GM21360 (cell line): ENCODE results near the gene PDPK1.
"Not testable (repeated sequence)": the region's sequence is repeated elsewhere in the genome, so short reads cannot be mapped to it uniquely, and the experiment has no call there.

Experiments
- ATAC-seq: cut with Tn5 transposase; IDR thresholded peaks from one replicate; pipeline ENCODE4 v1.9.1; 2021; ENCODE audit warnings: mild to moderate bottlenecking, moderate library complexity; ENCODE audit not compliant: unreplicated experiment

Gene PDPK1

GRCh38 chr16:2609827-2610470, 72.1 kb downstream of the PDPK1 start:
- no peak for ATAC-seq

GRCh38 chr16:2610781-2611498, 73.1 kb downstream of the PDPK1 start:
- ATAC-seq = no peak

- no peak for ATAC-seq
These were observed 73.7 kb downstream of the PDPK1 start for GRCh38 chr16:2611499-2611862.

- not testable (repeated sequence) for ATAC-seq
These were observed 74.1 kb downstream of the PDPK1 start for GRCh38 chr16:2611877-2612276.

GRCh38 chr16:2613251-2613650, 75.4 kb downstream of the PDPK1 start:
- not testable (repeated sequence) for ATAC-seq

GRCh38 chr16:2614761-2615191, 77.0 kb downstream of the PDPK1 start:
- ATAC-seq = no peak

GRCh38 chr16:2618964-2619363, 81.1 kb downstream of the PDPK1 start:
- ATAC-seq = not testable (repeated sequence)

- ATAC-seq = not testable (repeated sequence)
These were observed 81.8 kb downstream of the PDPK1 start for GRCh38 chr16:2619628-2620027.

- ATAC-seq = not testable (repeated sequence)
These were observed 83.0 kb downstream of the PDPK1 start for GRCh38 chr16:2620870-2621269.

GRCh38 chr16:2621395-2621794, 83.6 kb downstream of the PDPK1 start:
- ATAC-seq = not testable (repeated sequence)

- not testable (repeated sequence) for ATAC-seq
These were observed 89.3 kb downstream of the PDPK1 start for GRCh38 chr16:2627075-2627474.

GRCh38 chr16:2631203-2631602, 93.4 kb downstream of the PDPK1 start:
- ATAC-seq = not testable (repeated sequence)

- ATAC-seq = not testable (repeated sequence)
These were observed 94.5 kb downstream of the PDPK1 start for GRCh38 chr16:2632291-2632690.

GRCh38 chr16:2639071-2639721, 101.4 kb downstream of the PDPK1 start:
- ATAC-seq = not testable (repeated sequence)

GRCh38 chr16:2639722-2640072, 101.9 kb downstream of the PDPK1 start:
- not testable (repeated sequence) for ATAC-seq

GRCh38 chr16:2642561-2642960, 104.7 kb downstream of the PDPK1 start:
- ATAC-seq = not testable (repeated sequence)

- not testable (repeated sequence) for ATAC-seq
These were observed 107.1 kb downstream of the PDPK1 start for GRCh38 chr16:2644754-2645453.

- ATAC-seq = not testable (repeated sequence)
These were observed 113.5 kb downstream of the PDPK1 start for GRCh38 chr16:2651268-2651871.
